Renal pelvis (tissue), 4 donors: ENCODE measurements around the gene SEMA4A. TPM values are rescaled to one million over a fixed set of nuclear protein-coding genes. Genes with fewer than 3 reads are reported as not detected.
A peak's percentile ranks its signal among the peaks of the same experiment; 100 is the strongest.
"Not testable (repeated sequence)": the region's sequence is repeated elsewhere in the genome, so short reads cannot be mapped to it uniquely, and the experiment has no call there.

ENCODE experiments used
- DNase-seq: peaks from one replicate; pipeline ENCODE4 v3.0.0-alpha.2; 2013
- polyA plus RNA-seq, 3 donors: library from polyadenylated mRNA; unstranded; fragments of 120-200 nt; gene quantifications; one replicate each; pipeline ENCODE4 v1.2.1, GENCODE V29; 2013; ENCODE audit not compliant: insufficient read length in 3 of 3

SEMA4A gene
- polyA plus RNA-seq, 3 donors = 21.2 to 27.5 (median 21.3) TPM

- no peak for DNase-seq
Measured at GRCh38 chr1:156117414-156118176, 35.8 kb upstream of the SEMA4A start.

GRCh38 chr1:156118177-156118868 lies 35.1 kb upstream of the SEMA4A start:
- DNase-seq = no peak

- no peak for DNase-seq
Measured at GRCh38 chr1:156119503-156120209, 33.7 kb upstream of the SEMA4A start.

GRCh38 chr1:156120318-156120717 lies 33.1 kb upstream of the SEMA4A start:
- DNase-seq = no peak

GRCh38 chr1:156121005-156121404 lies 32.4 kb upstream of the SEMA4A start:
- DNase-seq = not testable (repeated sequence)

- no peak for DNase-seq
Measured at GRCh38 chr1:156121457-156121856, 31.9 kb upstream of the SEMA4A start.

- no peak for DNase-seq
Measured at GRCh38 chr1:156122086-156122485, 31.3 kb upstream of the SEMA4A start.

GRCh38 chr1:156122519-156123355 lies 30.6 kb upstream of the SEMA4A start:
- no peak for DNase-seq

- DNase-seq = peak; percentile 78
Measured at GRCh38 chr1:156123356-156124196, 29.8 kb upstream of the SEMA4A start.

- no peak for DNase-seq
Measured at GRCh38 chr1:156124557-156125483, 28.6 kb upstream of the SEMA4A start.

- not testable (repeated sequence) for DNase-seq
Measured at GRCh38 chr1:156125544-156125943, 27.8 kb upstream of the SEMA4A start.

- DNase-seq = peak; percentile 83
Measured at GRCh38 chr1:156126043-156126629, 27.2 kb upstream of the SEMA4A start.

GRCh38 chr1:156126630-156127534 lies 26.5 kb upstream of the SEMA4A start:
- DNase-seq = no peak

GRCh38 chr1:156128308-156128653 lies 25.1 kb upstream of the SEMA4A start:
- DNase-seq = no peak

- DNase-seq = no peak
Measured at GRCh38 chr1:156128654-156129597, 24.5 kb upstream of the SEMA4A start.

- DNase-seq = peak; percentile 86
Measured at GRCh38 chr1:156129687-156130577, 23.5 kb upstream of the SEMA4A start.
